ENCODE data around the gene FRYL. TPM values are rescaled to one million over a fixed set of nuclear protein-coding genes. Genes with fewer than 3 reads are reported as not detected.

Gene FRYL
- total RNA-seq, 4 donors from 2014 or later: 14.5 to 43.7 (median 20.1) TPM

DNA sequence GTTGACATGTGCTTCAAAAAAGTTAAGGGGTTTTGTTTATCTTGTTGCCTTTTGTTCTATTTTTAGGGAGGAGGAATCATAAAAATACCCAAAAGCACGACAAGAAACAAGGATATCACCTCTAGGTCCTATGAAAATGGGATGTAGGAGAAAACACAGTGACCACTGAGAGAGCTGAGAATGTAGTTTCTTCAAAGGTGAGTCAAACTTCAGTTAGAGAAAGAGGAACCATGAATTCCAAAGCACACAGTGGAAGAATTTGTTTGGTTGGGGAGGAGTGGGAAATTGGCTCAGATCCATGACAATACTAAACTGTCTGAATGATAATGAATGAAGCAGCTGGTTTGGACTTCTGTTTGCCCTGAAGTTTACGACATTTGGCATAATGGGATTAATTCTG lies 19.1 kb upstream of the FRYL start:
- Histone ChIP-seq H3K9me3 (no peaks in the 10 kb centered on the region), H3K27me3 (no peaks in the 10 kb centered on the region), H3K4me1 (no peaks in the 10 kb centered on the region), H3K4me3 (no peak overlapping the region), H3K36me3 (no peaks in the 10 kb centered on the region), H3K27ac (no peak overlapping the region)
- intact Hi-C loops (cut with DNase I; ENCODE audit: low total_unique reads) (no loop called here), in situ Hi-C loops (cut with MboI; ENCODE audit: low sequenced_read_pairs in 4 of 4) (loop anchor here in 2 of 4 donors (25.0 kb wide), 1 partner anchor 462 kb away; the partner anchor contains the start of gene SLAIN2 (in 2 of the 2))
- ATAC-seq (no peak), DNase-seq (no peak)
- no peak for TF ChIP-seq POLR2A (IDR thresholded peaks at IDR 0.05)
- TF ChIP-seq, protein P1, sequence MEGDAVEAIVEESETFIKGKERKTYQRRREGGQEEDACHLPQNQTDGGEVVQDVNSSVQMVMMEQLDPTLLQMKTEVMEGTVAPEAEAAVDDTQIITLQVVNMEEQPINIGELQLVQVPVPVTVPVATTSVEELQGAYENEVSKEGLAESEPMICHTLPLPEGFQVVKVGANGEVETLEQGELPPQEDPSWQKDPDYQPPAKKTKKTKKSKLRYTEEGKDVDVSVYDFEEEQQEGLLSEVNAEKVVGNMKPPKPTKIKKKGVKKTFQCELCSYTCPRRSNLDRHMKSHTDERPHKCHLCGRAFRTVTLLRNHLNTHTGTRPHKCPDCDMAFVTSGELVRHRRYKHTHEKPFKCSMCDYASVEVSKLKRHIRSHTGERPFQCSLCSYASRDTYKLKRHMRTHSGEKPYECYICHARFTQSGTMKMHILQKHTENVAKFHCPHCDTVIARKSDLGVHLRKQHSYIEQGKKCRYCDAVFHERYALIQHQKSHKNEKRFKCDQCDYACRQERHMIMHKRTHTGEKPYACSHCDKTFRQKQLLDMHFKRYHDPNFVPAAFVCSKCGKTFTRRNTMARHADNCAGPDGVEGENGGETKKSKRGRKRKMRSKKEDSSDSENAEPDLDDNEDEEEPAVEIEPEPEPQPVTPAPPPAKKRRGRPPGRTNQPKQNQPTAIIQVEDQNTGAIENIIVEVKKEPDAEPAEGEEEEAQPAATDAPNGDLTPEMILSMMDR (IDR thresholded peaks at IDR 0.05 in 4 of 5, conservative IDR thresholded peaks at IDR 0.05 in 1 of 5): no peak

DNA sequence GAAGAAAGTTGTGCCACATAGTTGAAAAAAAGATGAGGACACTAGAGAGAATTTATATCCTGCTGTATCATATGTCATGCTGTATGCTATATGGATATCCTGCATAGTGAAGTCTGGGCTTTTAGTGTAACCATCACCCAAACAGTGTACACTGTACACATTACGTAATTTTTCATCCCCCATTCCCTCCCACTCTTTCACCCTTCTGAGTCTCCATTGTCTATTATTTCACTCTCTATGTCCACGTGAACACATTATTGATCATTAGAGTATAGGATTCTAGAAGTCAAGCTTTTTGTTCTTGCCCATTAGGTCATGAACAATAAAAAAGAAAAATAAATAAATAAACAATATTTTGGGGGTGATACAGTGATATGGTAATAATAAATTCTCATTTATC lies 18.0 kb upstream of the FRYL start:
- H3K4me3 ChIP-seq: no peak overlapping the region
- ATAC-seq: no peak
- in situ Hi-C loops (cut with MboI; ENCODE audit: low sequenced_read_pairs in 4 of 4): loop anchor here in 2 of 4 donors (25.0 kb wide), 1 partner anchor 461 kb away; the partner anchor contains the start of gene SLAIN2 (in 2 of the 2)
- H3K27ac ChIP-seq: no peak overlapping the region
- no peaks in the 10 kb centered on the region for H3K4me1 ChIP-seq
- intact Hi-C loops (cut with DNase I; ENCODE audit: low total_unique reads): no loop called here
- H3K27me3 ChIP-seq: no peaks in the 10 kb centered on the region
- no peaks in the 10 kb centered on the region for H3K36me3 ChIP-seq
- H3K9me3 ChIP-seq: no peaks in the 10 kb centered on the region
- no peak for DNase-seq
- TF ChIP-seq POLR2A (IDR thresholded peaks at IDR 0.05): no peak
- TF ChIP-seq, protein P1 (IDR thresholded peaks at IDR 0.05 in 4 of 5, conservative IDR thresholded peaks at IDR 0.05 in 1 of 5): no peak

DNA sequence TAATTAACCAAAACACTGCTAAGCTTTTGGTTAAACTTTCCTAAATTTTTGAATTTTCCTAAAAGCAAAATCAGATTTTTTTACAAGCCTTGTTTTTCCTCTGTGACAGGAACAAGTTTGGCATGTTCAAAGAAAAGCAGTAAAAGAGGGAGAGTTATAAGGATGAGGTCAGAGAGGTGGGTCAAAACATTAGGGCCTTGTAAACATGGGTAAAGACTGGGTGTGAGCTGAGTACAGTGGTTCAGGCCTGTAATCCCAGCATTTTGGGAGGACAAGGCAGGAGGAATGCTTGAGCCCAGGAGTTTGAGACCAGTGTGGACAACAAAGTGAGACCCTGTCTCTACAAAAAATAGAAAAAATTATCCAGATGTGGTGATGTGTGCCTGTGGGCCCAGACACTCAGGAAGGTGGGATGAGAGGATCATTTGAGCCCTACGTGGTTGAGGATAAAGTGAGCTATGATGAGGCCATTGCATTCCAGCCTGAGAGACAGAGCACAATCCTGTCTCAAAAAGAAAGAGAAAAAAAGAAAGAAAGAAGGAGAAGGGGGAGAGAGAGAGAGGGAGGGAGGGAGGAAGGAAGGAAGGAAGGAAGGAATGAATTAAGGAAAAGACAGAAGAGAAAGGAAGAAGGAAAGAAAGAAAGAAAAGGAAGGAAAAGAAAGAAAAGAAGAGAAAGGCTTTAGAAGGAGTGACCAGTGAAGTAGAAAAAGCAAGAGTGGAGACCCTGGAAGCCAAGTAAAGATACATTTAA lies 17.0 kb upstream of the FRYL start:
- Histone ChIP-seq H3K36me3 (no peaks in the 10 kb centered on the region), H3K4me3 (no peak overlapping the region), H3K9me3 (no peaks in the 10 kb centered on the region), H3K27me3 (no peaks in the 10 kb centered on the region), H3K4me1 (no peaks in the 10 kb centered on the region), H3K27ac (no peak overlapping the region)
- ATAC-seq: no peak
- in situ Hi-C loops (cut with MboI; ENCODE audit: low sequenced_read_pairs in 4 of 4): loop anchor here in 2 of 4 donors (25.0 kb wide), 1 partner anchor 460 kb away; the partner anchor contains the start of gene SLAIN2 (in 2 of the 2)
- DNase-seq: no peak
- TF ChIP-seq POLR2A (IDR thresholded peaks at IDR 0.05): no peak
- TF ChIP-seq, protein P1 (IDR thresholded peaks at IDR 0.05 in 4 of 5, conservative IDR thresholded peaks at IDR 0.05 in 1 of 5): no peak
- intact Hi-C loops (cut with DNase I; ENCODE audit: low total_unique reads): no loop called here

DNA sequence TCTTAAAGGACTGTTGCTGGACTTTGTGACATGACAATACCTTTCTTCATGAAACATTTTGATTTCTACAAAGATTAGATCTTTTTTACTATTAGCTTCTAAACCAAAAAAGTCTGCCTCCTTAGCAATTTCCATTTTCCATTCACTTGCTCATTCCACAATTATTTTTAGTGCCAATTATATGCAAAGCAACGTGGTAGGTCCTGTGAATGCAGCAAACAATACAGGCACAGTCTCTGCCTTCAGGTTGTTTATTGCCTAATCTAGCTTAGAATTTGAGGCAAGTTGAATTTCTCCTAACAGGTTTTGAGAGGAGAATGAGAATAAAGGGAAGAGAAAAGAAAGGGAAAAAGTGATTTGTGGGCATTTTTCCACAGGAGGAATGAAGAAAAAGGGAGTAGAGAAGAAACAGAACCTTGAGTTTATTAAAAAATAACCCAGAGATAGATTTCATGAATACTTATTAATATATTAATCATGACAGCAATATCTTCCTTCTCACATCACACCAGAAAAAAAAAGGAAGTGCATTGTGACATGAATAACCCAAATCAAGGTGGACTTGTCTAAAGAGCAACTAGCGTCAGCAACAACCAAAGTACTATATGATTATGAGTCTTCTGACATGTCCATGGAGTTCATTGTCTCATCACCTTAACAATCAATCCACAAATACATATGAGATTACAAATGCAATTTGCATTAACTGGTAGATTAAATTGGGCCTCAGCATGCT lies 16.3 kb upstream of the FRYL start:
- ATAC-seq (no peak), DNase-seq (no peak)
- intact Hi-C loops (cut with DNase I; ENCODE audit: low total_unique reads) (no loop called here), in situ Hi-C loops (cut with MboI; ENCODE audit: low sequenced_read_pairs in 4 of 4) (loop anchor here in 2 of 4 donors (25.0 kb wide), 1 partner anchor 459 kb away; the partner anchor contains the start of gene SLAIN2 (in 2 of the 2))
- no peaks in the 10 kb centered on the region for H3K27me3 ChIP-seq
- H3K9me3 ChIP-seq: no peaks in the 10 kb centered on the region
- no peaks in the 10 kb centered on the region for H3K4me1 ChIP-seq
- TF ChIP-seq POLR2A (IDR thresholded peaks at IDR 0.05): no peak
- TF ChIP-seq, protein P1 (IDR thresholded peaks at IDR 0.05 in 4 of 5, conservative IDR thresholded peaks at IDR 0.05 in 1 of 5): no peak
- no peak overlapping the region for H3K27ac ChIP-seq
- no peaks in the 10 kb centered on the region for H3K36me3 ChIP-seq
- H3K4me3 ChIP-seq: no peak overlapping the region
